ENCODE measurements around the gene CLCNKB.
"Not testable (repeated sequence)": the region's sequence is repeated elsewhere in the genome, so short reads cannot be mapped to it uniquely, and the experiment has no call there.

The CLCNKB gene

DNA sequence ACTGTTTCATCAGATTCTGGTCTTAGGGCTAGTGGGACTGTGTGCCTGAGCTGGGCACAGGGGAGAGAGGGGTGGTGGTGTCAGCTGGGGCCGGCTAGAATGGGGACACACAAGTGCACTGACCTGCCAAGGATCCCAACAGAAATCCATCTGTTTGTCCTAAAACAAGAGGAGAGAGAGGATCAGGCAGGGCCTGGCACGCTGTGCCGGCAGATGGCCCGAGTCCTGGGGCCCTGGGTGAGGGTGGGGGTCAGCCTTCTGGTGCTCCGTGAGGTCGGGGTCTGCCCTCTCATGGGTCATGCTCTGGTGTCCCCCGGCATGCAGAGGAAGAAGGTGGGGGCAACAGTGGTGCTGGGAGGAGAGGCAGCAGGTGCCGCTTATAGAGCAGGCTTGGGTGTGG lies 3.7 kb upstream of the CLCNKB start:
- not testable (repeated sequence) for H3K4me3 Mint-ChIP-seq; H3K4me1 Mint-ChIP-seq (ENCODE audit: low read depth); H3K27me3 Mint-ChIP-seq; H3K27ac Mint-ChIP-seq; H3K9me3 Mint-ChIP-seq (ENCODE audit: low read depth); H3K36me3 Mint-ChIP-seq

DNA sequence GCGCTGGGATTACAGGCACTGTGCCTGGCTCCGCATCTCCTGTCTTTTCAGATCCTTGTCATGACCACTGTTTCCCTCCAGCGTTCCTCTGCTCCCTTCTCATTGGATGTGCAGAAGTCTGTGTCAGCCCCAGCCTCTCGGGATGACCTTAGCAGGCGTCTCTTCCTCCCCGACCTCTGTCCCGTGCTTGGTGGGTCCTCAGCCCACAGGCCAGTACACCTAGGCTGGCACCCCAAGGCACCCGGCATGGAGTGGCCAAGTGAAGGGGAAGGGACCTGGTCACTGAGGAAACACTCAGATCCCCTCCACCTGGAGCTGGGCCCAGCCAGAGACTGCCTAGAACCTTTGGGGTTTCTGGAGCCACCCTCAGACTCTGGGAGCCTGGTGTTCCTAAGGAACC lies 2.4 kb upstream of the CLCNKB start:
- Mint-ChIP-seq H3K4me1 (ENCODE audit: low read depth) (no peaks in the 10 kb centered on the region), H3K4me3 (no peak overlapping the region), H3K36me3 (no peaks in the 10 kb centered on the region), H3K9me3 (ENCODE audit: low read depth) (no peaks in the 10 kb centered on the region), H3K27me3 (no peaks in the 10 kb centered on the region), H3K27ac (no peak overlapping the region)

GRCh38 chr1:16042096-16042495 lies 1.5 kb upstream of the CLCNKB start:
- Mint-ChIP-seq H3K27ac (no peak overlapping the region), H3K4me1 (ENCODE audit: low read depth) (no peaks in the 10 kb centered on the region), H3K36me3 (no peaks in the 10 kb centered on the region), H3K9me3 (ENCODE audit: low read depth) (no peaks in the 10 kb centered on the region), H3K4me3 (no peak overlapping the region), H3K27me3 (no peaks in the 10 kb centered on the region)

GRCh38 chr1:16042654-16043053 lies 928 bp upstream of the CLCNKB start:
- H3K27me3 Mint-ChIP-seq; H3K4me1 Mint-ChIP-seq (ENCODE audit: low read depth); H3K36me3 Mint-ChIP-seq; H3K4me3 Mint-ChIP-seq; H3K9me3 Mint-ChIP-seq (ENCODE audit: low read depth); H3K27ac Mint-ChIP-seq: not testable (repeated sequence)

DNA sequence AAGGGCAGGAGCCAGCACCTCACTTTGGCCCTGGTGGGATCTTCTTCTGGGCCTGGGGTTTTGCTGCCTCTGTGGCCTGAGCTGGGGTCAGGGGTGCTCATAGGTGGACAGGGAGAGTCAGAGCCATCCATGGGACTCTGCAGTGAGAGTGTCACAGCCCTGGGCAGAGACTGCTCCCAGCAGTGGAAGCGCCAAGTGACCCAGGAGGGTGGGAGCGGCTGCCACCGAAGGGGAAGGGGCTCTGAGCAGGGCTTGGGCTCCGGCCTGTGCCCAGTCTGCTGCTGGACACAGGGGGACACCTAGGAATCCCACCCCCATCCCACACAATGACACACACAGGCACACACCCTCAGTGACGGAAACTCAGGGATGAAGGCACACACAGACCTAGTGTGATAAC lies 368 bp downstream of the CLCNKB start:
- Mint-ChIP-seq H3K4me1 (ENCODE audit: low read depth) (peaks cover 1% of the 10 kb centered on the region), H3K27ac (no peak overlapping the region), H3K4me3 (no peak overlapping the region), H3K36me3 (no peaks in the 10 kb centered on the region), H3K27me3 (peaks cover 2% of the 10 kb centered on the region), H3K9me3 (ENCODE audit: low read depth) (no peaks in the 10 kb centered on the region)

DNA sequence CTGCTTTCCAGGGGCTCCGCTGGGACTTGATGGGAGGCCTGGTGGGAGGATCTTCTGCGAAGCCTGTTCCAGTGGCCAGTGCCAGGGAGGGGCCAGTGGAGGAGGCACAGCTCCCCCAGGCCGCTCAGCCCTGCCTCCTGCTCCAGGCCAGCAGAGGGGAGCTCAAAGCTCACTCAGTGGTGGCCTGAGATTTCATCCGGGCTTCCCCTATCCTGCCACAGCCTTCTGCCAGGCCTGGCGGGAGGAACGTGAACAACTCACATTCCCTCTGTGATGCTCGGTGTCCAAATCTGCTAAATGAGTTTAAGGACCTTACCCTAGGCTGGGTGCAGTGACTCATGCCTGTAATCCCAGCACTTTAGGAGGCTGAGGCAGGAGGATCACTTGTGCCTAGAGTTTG lies 3.3 kb downstream of the CLCNKB start:
- Mint-ChIP-seq H3K36me3 (no peaks in the 10 kb centered on the region), H3K4me3 (no peak overlapping the region), H3K27me3 (peaks cover 3% of the 10 kb centered on the region), H3K27ac (no peak overlapping the region), H3K4me1 (ENCODE audit: low read depth) (peaks cover 1% of the 10 kb centered on the region), H3K9me3 (ENCODE audit: low read depth) (no peaks in the 10 kb centered on the region)

- H3K27me3 Mint-ChIP-seq, result peaks cover 3% of the 10 kb centered on the region
- H3K9me3 Mint-ChIP-seq (ENCODE audit: low read depth), result no peaks in the 10 kb centered on the region
- no peaks in the 10 kb centered on the region for H3K36me3 Mint-ChIP-seq
- H3K27ac Mint-ChIP-seq, result no peak overlapping the region
- H3K4me3 Mint-ChIP-seq, result peak overlapping the region; percentile 52
- H3K4me1 Mint-ChIP-seq (ENCODE audit: low read depth), result peaks cover 1% of the 10 kb centered on the region
Measured at GRCh38 chr1:16047791-16048475, 4.4 kb downstream of the CLCNKB start.

DNA sequence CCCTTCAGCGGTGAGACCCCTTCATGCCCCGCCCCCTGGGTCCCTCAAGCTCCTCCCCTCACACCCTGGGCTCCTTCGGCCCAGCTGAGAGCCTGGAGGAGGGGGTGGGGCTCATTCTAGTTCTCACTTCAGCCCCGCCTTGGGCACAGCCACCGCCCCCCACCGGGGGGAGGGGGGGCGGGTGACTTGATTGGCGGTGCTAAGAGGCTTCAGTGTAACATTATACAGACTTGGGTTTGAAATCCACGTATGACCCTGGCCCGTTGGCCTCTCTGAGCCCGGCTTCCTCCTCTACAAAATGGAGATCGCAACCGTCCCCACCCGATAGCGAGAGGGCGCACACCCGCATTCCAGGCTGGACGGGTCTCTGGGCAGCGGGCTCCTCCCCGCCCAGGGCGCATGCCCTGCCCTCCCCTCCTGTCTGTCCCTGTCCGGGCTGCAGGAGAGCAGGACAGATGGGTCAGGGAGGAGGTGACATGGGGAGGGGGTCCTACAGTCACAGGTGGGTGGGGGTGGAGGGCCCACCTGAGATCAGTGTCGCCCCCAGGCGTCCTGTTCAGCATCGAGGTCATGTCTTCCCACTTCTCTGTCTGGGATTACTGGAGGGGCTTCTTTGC lies 5.1 kb downstream of the CLCNKB start:
- Mint-ChIP-seq H3K27ac (no peak overlapping the region), H3K4me3 (peak overlapping the region; percentile 38), H3K27me3 (peaks cover 3% of the 10 kb centered on the region), H3K4me1 (ENCODE audit: low read depth) (peaks cover 1% of the 10 kb centered on the region), H3K36me3 (no peaks in the 10 kb centered on the region), H3K9me3 (ENCODE audit: low read depth) (no peaks in the 10 kb centered on the region)

- Mint-ChIP-seq H3K27ac (no peak overlapping the region), H3K9me3 (ENCODE audit: low read depth) (no peaks in the 10 kb centered on the region), H3K27me3 (peaks cover 3% of the 10 kb centered on the region), H3K4me3 (no peak overlapping the region), H3K4me1 (ENCODE audit: low read depth) (peaks cover 1% of the 10 kb centered on the region), H3K36me3 (no peaks in the 10 kb centered on the region)
Measured at GRCh38 chr1:16050328-16050727, 6.7 kb downstream of the CLCNKB start.

DNA sequence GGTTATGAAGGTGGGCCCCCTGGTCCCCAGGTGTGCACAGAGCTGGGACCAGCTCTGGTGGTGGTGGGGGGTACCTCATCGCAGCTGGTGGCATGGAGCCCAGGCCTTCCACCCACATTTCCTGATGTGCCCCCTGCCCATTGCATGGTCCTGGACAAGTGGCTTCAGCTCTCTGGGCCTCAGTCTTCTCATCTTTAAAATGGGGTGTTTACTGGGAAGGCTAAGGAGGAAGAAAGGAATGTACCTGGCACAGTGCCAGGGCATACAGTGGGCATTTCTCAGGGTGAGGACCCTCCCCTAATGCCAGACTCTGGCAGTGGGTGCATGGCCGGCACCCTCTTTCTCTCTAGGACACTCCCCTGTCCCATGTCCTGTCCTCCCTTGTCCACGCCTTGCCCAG lies 7.5 kb downstream of the CLCNKB start:
- peaks cover 3% of the 10 kb centered on the region for H3K27me3 Mint-ChIP-seq
- H3K4me3 Mint-ChIP-seq, result no peak overlapping the region
- no peaks in the 10 kb centered on the region for H3K36me3 Mint-ChIP-seq
- no peaks in the 10 kb centered on the region for H3K9me3 Mint-ChIP-seq (ENCODE audit: low read depth)
- no peak overlapping the region for H3K27ac Mint-ChIP-seq
- H3K4me1 Mint-ChIP-seq (ENCODE audit: low read depth), result peaks cover 4% of the 10 kb centered on the region

DNA sequence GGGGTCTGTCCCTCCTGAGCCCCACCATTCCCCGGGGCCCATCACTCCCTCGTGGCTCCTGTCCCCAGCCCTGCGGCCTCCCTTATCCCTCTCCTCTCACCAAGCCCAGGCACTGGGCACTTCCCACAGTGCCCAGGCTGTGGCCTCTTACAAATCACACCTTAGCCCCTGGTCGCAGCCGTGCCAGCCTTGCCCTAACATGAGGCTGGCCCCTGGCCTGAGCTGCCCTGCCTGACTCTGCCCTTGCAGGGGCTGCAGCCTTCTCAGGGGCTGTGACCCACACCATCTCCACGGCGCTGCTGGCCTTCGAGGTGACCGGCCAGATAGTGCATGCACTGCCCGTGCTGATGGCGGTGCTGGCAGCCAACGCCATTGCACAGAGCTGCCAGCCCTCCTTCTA lies 8.4 kb downstream of the CLCNKB start:
- not testable (repeated sequence) for H3K9me3 Mint-ChIP-seq (ENCODE audit: low read depth); H3K27ac Mint-ChIP-seq; H3K4me3 Mint-ChIP-seq; H3K36me3 Mint-ChIP-seq; H3K27me3 Mint-ChIP-seq; H3K4me1 Mint-ChIP-seq (ENCODE audit: low read depth)

- Mint-ChIP-seq H3K36me3 (no peaks in the 10 kb centered on the region), H3K4me3 (no peak overlapping the region), H3K27ac (no peak overlapping the region), H3K9me3 (ENCODE audit: low read depth) (no peaks in the 10 kb centered on the region), H3K4me1 (ENCODE audit: low read depth) (peaks cover 5% of the 10 kb centered on the region), H3K27me3 (peaks cover 2% of the 10 kb centered on the region)
Measured at GRCh38 chr1:16053781-16054502, 10.4 kb downstream of the CLCNKB start.

DNA sequence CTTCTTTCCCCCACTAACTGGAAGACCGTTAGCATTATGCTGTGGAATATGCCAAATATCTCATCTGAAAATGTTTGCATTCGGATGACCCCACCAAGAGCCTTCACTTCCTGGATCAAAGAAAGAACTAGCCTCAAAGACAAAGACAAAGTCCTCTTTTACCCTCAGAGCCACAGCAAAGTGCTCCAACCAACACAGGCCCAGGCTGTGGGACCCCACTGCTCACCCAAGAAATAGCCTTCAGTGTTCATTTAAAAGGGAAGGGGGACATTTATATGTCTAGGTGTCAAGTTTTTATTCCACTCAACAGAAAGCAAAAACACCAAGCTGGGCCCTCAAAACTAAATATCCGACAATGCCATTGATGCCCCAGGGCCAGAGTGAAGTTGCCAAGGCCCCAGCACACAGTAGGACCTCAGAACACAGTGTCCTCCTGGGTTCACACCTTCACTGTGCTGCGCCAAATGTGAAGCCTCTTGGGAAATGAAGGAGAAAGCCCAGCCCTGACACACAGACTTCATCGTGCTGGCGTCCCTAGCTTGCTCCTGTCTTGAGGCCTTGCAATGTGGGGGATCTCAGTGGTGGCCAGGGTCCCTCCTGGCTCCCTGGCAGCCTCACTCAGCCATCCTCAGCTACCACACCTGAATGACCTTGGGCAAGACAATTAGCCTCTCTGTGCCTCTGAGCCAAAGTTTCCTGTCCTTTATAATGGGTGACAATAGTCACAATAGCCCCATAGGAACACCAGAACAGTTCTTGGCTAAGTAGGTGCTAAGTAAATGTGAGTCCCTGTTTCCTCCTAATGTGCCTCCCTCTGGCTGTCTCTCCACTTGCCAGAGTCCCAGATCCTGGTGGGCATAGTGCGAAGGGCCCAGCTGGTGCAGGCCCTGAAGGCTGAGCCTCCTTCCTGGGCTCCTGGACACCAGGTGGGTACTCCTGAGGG lies 11.3 kb downstream of the CLCNKB start:
- no peaks in the 10 kb centered on the region for H3K36me3 Mint-ChIP-seq
- H3K9me3 Mint-ChIP-seq (ENCODE audit: low read depth), result no peaks in the 10 kb centered on the region
- no peak overlapping the region for H3K27ac Mint-ChIP-seq
- H3K4me1 Mint-ChIP-seq (ENCODE audit: low read depth), result peaks cover 5% of the 10 kb centered on the region
- no peaks in the 10 kb centered on the region for H3K27me3 Mint-ChIP-seq
- H3K4me3 Mint-ChIP-seq, result no peak overlapping the region

- H3K36me3 Mint-ChIP-seq, result no peaks in the 10 kb centered on the region
- no peaks in the 10 kb centered on the region for H3K27me3 Mint-ChIP-seq
- H3K9me3 Mint-ChIP-seq (ENCODE audit: low read depth), result no peaks in the 10 kb centered on the region
- H3K4me3 Mint-ChIP-seq, result no peak overlapping the region
- peak overlapping the region; percentile 22 for H3K27ac Mint-ChIP-seq
- H3K4me1 Mint-ChIP-seq (ENCODE audit: low read depth), result peaks cover 5% of the 10 kb centered on the region
Measured at GRCh38 chr1:16055613-16056520, 12.3 kb downstream of the CLCNKB start.
